ENCODE data around the gene CADM2.

DNA sequence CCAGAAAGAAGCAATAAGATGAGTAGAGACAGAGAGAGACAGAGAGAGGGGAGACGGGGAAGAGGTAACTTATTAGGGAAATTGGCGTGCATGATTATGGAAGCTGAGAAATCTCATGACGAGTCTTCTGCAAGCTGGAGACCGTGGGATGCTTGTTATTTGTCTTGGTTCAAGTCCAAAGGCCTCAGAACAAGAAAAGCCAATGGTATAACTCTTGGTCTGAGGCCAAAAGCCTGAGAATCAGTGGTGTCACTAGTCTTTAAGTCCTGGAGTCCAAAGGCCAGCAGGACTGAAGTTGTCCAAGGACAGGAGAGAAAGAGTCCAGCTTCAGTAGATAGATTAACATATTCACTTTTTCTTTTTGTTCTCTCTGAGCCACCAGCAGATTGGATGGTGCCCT, 613.6 kb downstream of the CADM2 start:
- TF ChIP-seq POLR2AphosphoS5 (IDR thresholded peaks at IDR 0.05; ENCODE audit: low read depth, low read length) = no peak
- TF ChIP-seq, protein P1, sequence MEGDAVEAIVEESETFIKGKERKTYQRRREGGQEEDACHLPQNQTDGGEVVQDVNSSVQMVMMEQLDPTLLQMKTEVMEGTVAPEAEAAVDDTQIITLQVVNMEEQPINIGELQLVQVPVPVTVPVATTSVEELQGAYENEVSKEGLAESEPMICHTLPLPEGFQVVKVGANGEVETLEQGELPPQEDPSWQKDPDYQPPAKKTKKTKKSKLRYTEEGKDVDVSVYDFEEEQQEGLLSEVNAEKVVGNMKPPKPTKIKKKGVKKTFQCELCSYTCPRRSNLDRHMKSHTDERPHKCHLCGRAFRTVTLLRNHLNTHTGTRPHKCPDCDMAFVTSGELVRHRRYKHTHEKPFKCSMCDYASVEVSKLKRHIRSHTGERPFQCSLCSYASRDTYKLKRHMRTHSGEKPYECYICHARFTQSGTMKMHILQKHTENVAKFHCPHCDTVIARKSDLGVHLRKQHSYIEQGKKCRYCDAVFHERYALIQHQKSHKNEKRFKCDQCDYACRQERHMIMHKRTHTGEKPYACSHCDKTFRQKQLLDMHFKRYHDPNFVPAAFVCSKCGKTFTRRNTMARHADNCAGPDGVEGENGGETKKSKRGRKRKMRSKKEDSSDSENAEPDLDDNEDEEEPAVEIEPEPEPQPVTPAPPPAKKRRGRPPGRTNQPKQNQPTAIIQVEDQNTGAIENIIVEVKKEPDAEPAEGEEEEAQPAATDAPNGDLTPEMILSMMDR (IDR thresholded peaks at IDR 0.05) = no peak
- TF ChIP-seq, protein P2, sequence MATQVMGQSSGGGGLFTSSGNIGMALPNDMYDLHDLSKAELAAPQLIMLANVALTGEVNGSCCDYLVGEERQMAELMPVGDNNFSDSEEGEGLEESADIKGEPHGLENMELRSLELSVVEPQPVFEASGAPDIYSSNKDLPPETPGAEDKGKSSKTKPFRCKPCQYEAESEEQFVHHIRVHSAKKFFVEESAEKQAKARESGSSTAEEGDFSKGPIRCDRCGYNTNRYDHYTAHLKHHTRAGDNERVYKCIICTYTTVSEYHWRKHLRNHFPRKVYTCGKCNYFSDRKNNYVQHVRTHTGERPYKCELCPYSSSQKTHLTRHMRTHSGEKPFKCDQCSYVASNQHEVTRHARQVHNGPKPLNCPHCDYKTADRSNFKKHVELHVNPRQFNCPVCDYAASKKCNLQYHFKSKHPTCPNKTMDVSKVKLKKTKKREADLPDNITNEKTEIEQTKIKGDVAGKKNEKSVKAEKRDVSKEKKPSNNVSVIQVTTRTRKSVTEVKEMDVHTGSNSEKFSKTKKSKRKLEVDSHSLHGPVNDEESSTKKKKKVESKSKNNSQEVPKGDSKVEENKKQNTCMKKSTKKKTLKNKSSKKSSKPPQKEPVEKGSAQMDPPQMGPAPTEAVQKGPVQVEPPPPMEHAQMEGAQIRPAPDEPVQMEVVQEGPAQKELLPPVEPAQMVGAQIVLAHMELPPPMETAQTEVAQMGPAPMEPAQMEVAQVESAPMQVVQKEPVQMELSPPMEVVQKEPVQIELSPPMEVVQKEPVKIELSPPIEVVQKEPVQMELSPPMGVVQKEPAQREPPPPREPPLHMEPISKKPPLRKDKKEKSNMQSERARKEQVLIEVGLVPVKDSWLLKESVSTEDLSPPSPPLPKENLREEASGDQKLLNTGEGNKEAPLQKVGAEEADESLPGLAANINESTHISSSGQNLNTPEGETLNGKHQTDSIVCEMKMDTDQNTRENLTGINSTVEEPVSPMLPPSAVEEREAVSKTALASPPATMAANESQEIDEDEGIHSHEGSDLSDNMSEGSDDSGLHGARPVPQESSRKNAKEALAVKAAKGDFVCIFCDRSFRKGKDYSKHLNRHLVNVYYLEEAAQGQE (IDR thresholded peaks at IDR 0.05; ENCODE audit: insufficient read depth in 1 of 2, low read depth in 2 of 2, low read length in 1 of 2) = no peak
- no peak for TF ChIP-seq SIN3A (IDR thresholded peaks at IDR 0.05; ENCODE audit: borderline replicate concordance, insufficient read depth, low read depth, low read length)
- TF ChIP-seq TCF7L2 (IDR thresholded peaks at IDR 0.05; ENCODE audit: low read depth, low read length) = no peak
